ENCODE data around the gene APC. TPM values are rescaled to one million over a fixed set of nuclear protein-coding genes. Genes with fewer than 3 reads are reported as not detected.

APC gene
- total RNA-seq, 3 donors from 2014 or later, result 42.7 to 62.8 (median 43.5) TPM

DNA sequence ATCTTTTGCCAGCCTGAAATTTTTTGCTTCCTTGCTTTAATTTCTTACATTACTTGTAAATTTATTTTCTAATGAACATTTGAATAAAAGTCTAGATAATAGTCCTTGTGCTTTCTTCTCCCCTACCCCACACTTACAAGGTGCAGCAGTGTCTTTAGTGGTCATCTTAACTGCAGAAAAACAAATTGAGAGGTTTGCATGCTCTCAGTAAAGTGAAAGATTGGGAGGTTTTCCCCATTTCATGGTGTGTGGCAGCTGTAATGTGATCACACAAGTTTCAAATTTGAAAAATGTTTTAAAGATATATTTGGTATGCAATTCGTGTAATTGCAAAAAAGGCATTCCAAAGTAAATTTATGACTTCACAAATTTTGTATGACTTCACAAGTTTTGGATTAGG, 14.7 kb downstream of the APC start:
- Histone ChIP-seq H3K4me1 (ENCODE audit: low read depth) (peaks cover 3% of the 10 kb centered on the region), H3K36me3 (ENCODE audit: low read depth) (no peaks in the 10 kb centered on the region), H3K9me3 (no peaks in the 10 kb centered on the region), H3K4me3 (no peak overlapping the region)
- no peak for TF ChIP-seq CTCF (IDR thresholded peaks at IDR 0.05)
- ATAC-seq (no peak), DNase-seq (no peak)
- intact Hi-C loops (cut with DNase I, micrococcal nuclease), result no loop called here

DNA sequence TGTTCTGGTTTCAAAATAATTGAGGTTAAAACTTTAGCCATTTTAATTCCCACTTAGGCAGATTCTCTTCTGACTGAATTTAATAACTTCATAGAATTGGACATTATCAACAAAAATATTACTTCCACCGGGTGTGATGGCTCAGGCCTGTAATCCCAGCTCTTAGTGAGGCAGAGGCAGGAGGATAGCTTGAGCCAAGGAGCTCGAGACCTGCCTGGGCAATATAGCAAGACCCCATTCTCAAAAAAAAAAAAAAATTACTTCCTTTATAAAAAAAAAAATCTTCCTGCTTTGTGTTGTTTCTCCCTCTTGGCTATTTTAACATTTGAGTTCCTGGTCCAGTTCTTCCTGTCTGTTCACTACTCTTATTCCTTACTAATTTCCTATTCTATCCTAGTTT, 18.0 kb downstream of the APC start:
- Histone ChIP-seq H3K4me3 (no peak overlapping the region), H3K9me3 (no peaks in the 10 kb centered on the region), H3K36me3 (ENCODE audit: low read depth) (no peaks in the 10 kb centered on the region), H3K4me1 (ENCODE audit: low read depth) (no peaks in the 10 kb centered on the region)
- intact Hi-C loops (cut with DNase I, micrococcal nuclease), result loop anchor here (2.0 to 5.0 kb wide), 2 partner anchors 203 to 205 kb away; no protein-coding TSS in a partner anchor
- DNase-seq (no peak), ATAC-seq (no peak)
- no peak for TF ChIP-seq CTCF (IDR thresholded peaks at IDR 0.05)

DNA sequence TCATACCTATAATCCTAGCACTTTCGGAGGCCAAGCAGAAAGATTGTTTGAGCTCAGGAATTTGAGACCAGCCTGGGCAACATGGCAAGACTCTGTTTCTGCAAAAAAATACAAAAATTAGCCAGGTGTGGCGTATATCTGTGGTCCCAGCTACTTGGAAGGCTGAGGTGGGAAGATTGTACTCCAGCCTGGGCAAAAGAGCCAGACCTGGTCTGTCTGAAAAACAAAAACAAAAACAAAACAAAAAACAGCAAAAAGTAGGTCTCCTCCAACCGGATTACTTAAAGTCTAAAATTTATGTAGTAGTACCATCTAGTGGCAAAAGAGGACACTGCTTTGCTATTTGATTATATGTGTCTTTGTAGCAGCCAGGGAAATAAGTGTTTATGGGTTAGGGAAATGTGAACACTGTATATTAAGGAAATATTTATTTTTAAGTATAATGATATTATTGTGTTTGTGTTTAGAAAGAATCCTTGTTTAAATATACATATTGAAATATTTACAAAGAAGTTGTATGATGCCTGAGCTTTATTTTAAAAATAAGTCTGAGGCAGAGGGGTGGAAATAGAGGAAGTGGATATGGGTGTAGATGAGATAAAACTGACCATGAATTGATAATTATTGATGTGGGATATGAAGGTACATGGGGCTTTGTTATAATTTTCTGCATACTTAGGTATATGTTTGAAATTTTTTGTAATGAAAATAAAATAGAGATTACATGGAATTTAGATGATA, 20.0 kb downstream of the APC start:
- ATAC-seq, result peak; percentile 78
- DNase-seq, result peak in 1 of 3 donors; percentile 23
- H3K4me3 ChIP-seq, result no peak overlapping the region

GRCh38 chr5:112758676-112759075, 21.0 kb downstream of the APC start:
- TF ChIP-seq CTCF (IDR thresholded peaks at IDR 0.05), result no peak
- Histone ChIP-seq H3K9me3 (no peaks in the 10 kb centered on the region), H3K4me3 (no peak overlapping the region), H3K4me1 (ENCODE audit: low read depth) (no peaks in the 10 kb centered on the region), H3K36me3 (ENCODE audit: low read depth) (no peaks in the 10 kb centered on the region)
- peak in 2 of 3 donors; percentile 27 to 30 for DNase-seq
- intact Hi-C loops (cut with DNase I, micrococcal nuclease), result loop anchor here in 1 of 2 donors (5.0 kb wide), 1 partner anchor 206 kb away; no protein-coding TSS in a partner anchor
- ATAC-seq, result peak; percentile 57

More for the DNA sequence above, 20.0 kb downstream of the APC start:
- peak; percentile 56 for TF ChIP-seq CTCF (IDR thresholded peaks at IDR 0.05)
- no peaks in the 10 kb centered on the region for H3K36me3 ChIP-seq (ENCODE audit: low read depth)
- H3K4me1 ChIP-seq (ENCODE audit: low read depth), result no peaks in the 10 kb centered on the region
- no peaks in the 10 kb centered on the region for H3K9me3 ChIP-seq
- intact Hi-C loops (cut with DNase I, micrococcal nuclease), result loop anchor here (2.0 to 5.0 kb wide), 2 partner anchors 205 to 207 kb away; no protein-coding TSS in a partner anchor

DNA sequence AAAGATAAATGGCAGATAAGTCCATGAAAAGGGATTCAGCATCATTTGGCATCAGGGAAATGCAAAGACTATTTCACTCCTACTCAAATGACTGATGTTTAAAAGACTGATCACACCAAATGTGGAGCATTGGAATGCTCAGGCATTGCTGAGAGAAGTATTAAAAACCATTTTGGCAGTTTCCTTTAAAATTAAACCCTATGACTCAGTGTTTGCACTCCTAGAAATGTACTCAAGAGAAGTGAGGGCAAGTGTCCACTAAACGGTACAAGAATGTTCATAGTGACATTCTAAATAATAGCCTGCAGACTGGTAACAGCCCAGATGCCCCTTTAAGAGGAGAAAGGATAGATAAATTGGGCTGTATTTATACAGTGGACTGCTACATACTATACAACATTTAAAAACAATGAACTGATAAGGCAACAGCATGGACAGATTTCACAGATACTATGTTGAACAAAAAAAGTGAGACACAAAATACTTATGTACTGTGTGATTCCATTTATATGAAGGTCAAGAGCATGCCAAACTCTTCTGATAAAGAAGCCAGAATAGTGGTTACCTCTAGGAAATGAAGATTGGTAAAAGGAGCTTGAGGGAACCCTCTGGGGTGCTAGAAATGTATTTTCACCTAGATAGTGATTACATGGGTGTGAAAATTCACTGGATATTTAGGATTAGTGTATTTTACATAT, 24.6 kb downstream of the APC start:
- no peak for ATAC-seq
- Histone ChIP-seq H3K36me3 (ENCODE audit: low read depth) (no peaks in the 10 kb centered on the region), H3K9me3 (no peaks in the 10 kb centered on the region), H3K4me3 (no peak overlapping the region), H3K4me1 (ENCODE audit: low read depth) (no peaks in the 10 kb centered on the region)
- DNase-seq, result no peak
- TF ChIP-seq CTCF (IDR thresholded peaks at IDR 0.05), result no peak
- intact Hi-C loops (cut with DNase I, micrococcal nuclease), result no loop called here

Data from mucosa of descending colon (tissue), 3 donors.